Activated CD4-positive, alpha-beta T cell treated with anti-CD3 and anti-CD28 coated beads, Interleukin-2, amount 50 U/mL, for 1 hour (primary cell): Measurements from ENCODE around the gene UBAC1.
"Not testable (repeated sequence)": the region's sequence is repeated elsewhere in the genome, so short reads cannot be mapped to it uniquely, and the experiment has no call there.

ENCODE experiments used
- DNase-seq: peaks from one replicate; pipeline ENCODE4 v3.0.0-alpha.2; 2020

The UBAC1 gene

GRCh38 chr9:135975834-135976233 is 14.7 kb upstream of the UBAC1 start:
- DNase-seq = no peak

GRCh38 chr9:135974220-135974573 is 13.0 kb upstream of the UBAC1 start:
- no peak for DNase-seq

- no peak for DNase-seq
Observed at GRCh38 chr9:135973277-135974219, 12.4 kb upstream of the UBAC1 start.

- peak; percentile 54 for DNase-seq
Observed at GRCh38 chr9:135971892-135972291, 10.7 kb upstream of the UBAC1 start.

GRCh38 chr9:135971111-135971766 is 10.1 kb upstream of the UBAC1 start:
- no peak for DNase-seq

GRCh38 chr9:135970128-135970815 is 9.1 kb upstream of the UBAC1 start:
- DNase-seq = no peak

GRCh38 chr9:135969064-135969683 is 8.0 kb upstream of the UBAC1 start:
- DNase-seq = no peak

- DNase-seq = no peak
Observed at GRCh38 chr9:135968601-135969000, 7.4 kb upstream of the UBAC1 start.

- no peak for DNase-seq
Observed at GRCh38 chr9:135968083-135968476, 6.9 kb upstream of the UBAC1 start.

- not testable (repeated sequence) for DNase-seq
Observed at GRCh38 chr9:135966916-135967260, 5.7 kb upstream of the UBAC1 start.

- no peak for DNase-seq
Observed at GRCh38 chr9:135965124-135965756, 4.1 kb upstream of the UBAC1 start.

GRCh38 chr9:135963938-135964337 is 2.8 kb upstream of the UBAC1 start:
- DNase-seq = no peak

GRCh38 chr9:135963338-135963737 is 2.2 kb upstream of the UBAC1 start:
- no peak for DNase-seq

GRCh38 chr9:135962696-135963307 is 1.6 kb upstream of the UBAC1 start:
- DNase-seq = no peak

- DNase-seq = no peak
Observed at GRCh38 chr9:135961811-135962695, 880 bp upstream of the UBAC1 start.

- DNase-seq = no peak
Observed at GRCh38 chr9:135960411-135961276, 529 bp downstream of the UBAC1 start.

- no peak for DNase-seq
Observed at GRCh38 chr9:135959814-135960213, 1.4 kb downstream of the UBAC1 start.

GRCh38 chr9:135958485-135958884 is 2.7 kb downstream of the UBAC1 start:
- DNase-seq = no peak

- DNase-seq = no peak
Observed at GRCh38 chr9:135957431-135957830, 3.7 kb downstream of the UBAC1 start.

- DNase-seq = no peak
Observed at GRCh38 chr9:135956802-135957174, 4.4 kb downstream of the UBAC1 start.
